GM19395 (cell line): ENCODE measurements around the gene CPPED1.
"Not testable (repeated sequence)": the region's sequence is repeated elsewhere in the genome, so short reads cannot be mapped to it uniquely, and the experiment has no call there.

Experiments
- ATAC-seq: cut with Tn5 transposase; IDR thresholded peaks from one replicate; pipeline ENCODE4 v1.9.1; 2021; ENCODE audit warnings: mild to moderate bottlenecking, moderate library complexity; ENCODE audit not compliant: unreplicated experiment

The CPPED1 gene

GRCh38 chr16:12767897-12768296, 35.8 kb downstream of the CPPED1 start:
- no peak for ATAC-seq

- no peak for ATAC-seq
These were observed 36.8 kb downstream of the CPPED1 start for GRCh38 chr16:12766853-12767252.

GRCh38 chr16:12766208-12766607, 37.5 kb downstream of the CPPED1 start:
- ATAC-seq, result not testable (repeated sequence)

GRCh38 chr16:12764813-12765488, 38.7 kb downstream of the CPPED1 start:
- no peak for ATAC-seq

GRCh38 chr16:12763517-12763916, 40.2 kb downstream of the CPPED1 start:
- ATAC-seq, result no peak

- ATAC-seq, result no peak
These were observed 42.7 kb downstream of the CPPED1 start for GRCh38 chr16:12760819-12761611.

GRCh38 chr16:12758670-12759558, 44.8 kb downstream of the CPPED1 start:
- ATAC-seq, result no peak

GRCh38 chr16:12758031-12758669, 45.5 kb downstream of the CPPED1 start:
- no peak for ATAC-seq

- no peak for ATAC-seq
These were observed 46.1 kb downstream of the CPPED1 start for GRCh38 chr16:12757546-12757945.

GRCh38 chr16:12754824-12755543, 48.7 kb downstream of the CPPED1 start:
- no peak for ATAC-seq

GRCh38 chr16:12753203-12754023, 50.3 kb downstream of the CPPED1 start:
- no peak for ATAC-seq

- no peak for ATAC-seq
These were observed 51.5 kb downstream of the CPPED1 start for GRCh38 chr16:12752159-12752558.

GRCh38 chr16:12750554-12750918, 53.2 kb downstream of the CPPED1 start:
- no peak for ATAC-seq

- no peak for ATAC-seq
These were observed 54.6 kb downstream of the CPPED1 start for GRCh38 chr16:12749076-12749475.

GRCh38 chr16:12747827-12748226, 55.9 kb downstream of the CPPED1 start:
- no peak for ATAC-seq

GRCh38 chr16:12747261-12747660, 56.4 kb downstream of the CPPED1 start:
- no peak for ATAC-seq

GRCh38 chr16:12744860-12745259, 58.8 kb downstream of the CPPED1 start:
- no peak for ATAC-seq

GRCh38 chr16:12742741-12743140, 60.9 kb downstream of the CPPED1 start:
- no peak for ATAC-seq

GRCh38 chr16:12740986-12741610, 62.6 kb downstream of the CPPED1 start:
- no peak for ATAC-seq
